Measurements from ENCODE around the gene TNFSF8.
A peak's percentile ranks its signal among the peaks of the same experiment; 100 is the strongest.

Gene TNFSF8

DNA sequence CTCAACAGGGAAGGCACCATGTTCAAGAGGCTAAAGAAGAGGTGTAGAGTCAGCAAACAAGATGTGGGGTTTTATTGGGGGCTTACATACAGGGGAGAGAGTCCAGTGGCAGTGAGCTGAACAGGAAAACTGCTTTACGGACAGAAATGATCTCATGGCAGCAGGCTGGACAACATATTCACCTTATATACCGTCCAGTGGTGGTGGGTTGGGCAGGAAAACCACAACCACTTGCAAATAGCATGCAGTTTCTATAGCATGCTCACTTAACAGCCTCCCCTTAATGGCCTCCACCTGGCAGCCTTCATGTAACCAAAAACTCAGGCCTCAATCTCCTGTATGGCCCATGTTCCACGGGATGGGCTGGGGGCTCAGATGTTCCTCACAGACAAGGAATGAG lies 5.4 kb downstream of the TNFSF8 start:
- Histone ChIP-seq H2AFZ (ENCODE audit: insufficient read depth, low read length, poor library complexity) (peak overlapping the region; percentile 31), H3K14ac (ENCODE audit: low read length) (peak overlapping the region; percentile 48), H2BK5ac (ENCODE audit: low read depth, low read length, poor library complexity) (peak overlapping the region; percentile 79), H3K9ac (ENCODE audit: low read length) (no peak overlapping the region), H2BK120ac (ENCODE audit: insufficient read depth, low read length, poor library complexity) (peak overlapping the region; percentile 87), H2BK12ac (ENCODE audit: low read length) (peak overlapping the region; percentile 61), H3K9me3 (ENCODE audit: insufficient read depth, low read depth, low read length) (peaks cover 1% of the 10 kb centered on the region), H2AK5ac (ENCODE audit: low read length) (peak overlapping the region; percentile 51), H3K79me1 (ENCODE audit: low read length) (peaks cover 17% of the 10 kb centered on the region), H4K12ac (ENCODE audit: low read depth, low read length) (no peak overlapping the region), H3K27ac (ENCODE audit: low read depth, low read length) (peak overlapping the region; percentile 82), H3K4ac (ENCODE audit: low read depth, low read length) (peak overlapping the region; percentile 46), H3K4me1 (ENCODE audit: control insufficient read depth in 1 of 2, insufficient read depth in 2 of 2, low read length in 2 of 2) (peaks cover 13 to 16% of the 10 kb centered on the region in 2 experiments), H3K27me3 (ENCODE audit: insufficient read depth, low read length) (no peaks in the 10 kb centered on the region), H3K23ac (ENCODE audit: low read length) (peak overlapping the region; percentile 58), H3K36me3 (ENCODE audit: control insufficient read depth in 1 of 2, insufficient read depth in 2 of 2, low read length in 2 of 2) (no peaks in the 10 kb centered on the region), H3K79me2 (ENCODE audit: control insufficient read depth, insufficient read depth, low read length, poor library complexity) (peaks cover 2% of the 10 kb centered on the region), H4K8ac (ENCODE audit: low read depth, low read length) (peak overlapping the region; percentile 62), H3K4me2 (ENCODE audit: low read length) (no peak overlapping the region), H3K4me3 (ENCODE audit: low read depth, low read length) (no peak overlapping the region), H4K91ac (ENCODE audit: low read depth, low read length) (peak overlapping the region; percentile 91), H3K18ac (ENCODE audit: low read length) (peak overlapping the region; percentile 51)
- DNase-seq: no peak
- WGBS (ENCODE audit: extremely low coverage, insufficient coverage, insufficient read length): no CpG with 5 or more reads among the region's 3 CpGs

DNA sequence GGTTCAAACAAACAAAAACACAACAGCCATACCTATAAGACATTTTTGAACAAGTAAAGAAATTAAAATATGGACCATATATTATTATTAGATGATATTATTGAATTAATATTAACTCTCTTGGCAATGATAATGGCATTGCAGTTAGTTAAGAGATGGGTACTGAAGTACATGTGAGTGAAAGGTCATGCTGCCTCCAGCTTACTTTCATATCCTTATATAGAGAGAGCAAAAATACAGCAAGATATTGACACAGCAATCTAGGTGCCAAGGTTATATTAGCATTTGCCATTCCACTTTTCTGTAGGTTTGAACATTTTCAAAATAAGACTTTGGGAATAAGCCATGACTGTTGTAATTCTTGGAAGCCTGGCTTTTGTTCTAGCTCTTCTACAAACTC lies 6.1 kb downstream of the TNFSF8 start:
- Histone ChIP-seq H3K9me3 (ENCODE audit: insufficient read depth, low read depth, low read length) (peaks cover 1% of the 10 kb centered on the region), H2BK12ac (ENCODE audit: low read length) (no peak overlapping the region), H3K27ac (ENCODE audit: low read depth, low read length) (no peak overlapping the region), H3K4ac (ENCODE audit: low read depth, low read length) (no peak overlapping the region), H2BK120ac (ENCODE audit: insufficient read depth, low read length, poor library complexity) (no peak overlapping the region), H3K36me3 (ENCODE audit: control insufficient read depth in 1 of 2, insufficient read depth in 2 of 2, low read length in 2 of 2) (no peaks in the 10 kb centered on the region), H2AFZ (ENCODE audit: insufficient read depth, low read length, poor library complexity) (no peak overlapping the region), H3K79me2 (ENCODE audit: control insufficient read depth, insufficient read depth, low read length, poor library complexity) (peaks cover 2% of the 10 kb centered on the region), H3K4me3 (ENCODE audit: low read depth, low read length) (no peak overlapping the region), H3K18ac (ENCODE audit: low read length) (no peak overlapping the region), H2AK5ac (ENCODE audit: low read length) (peak overlapping the region; percentile 51), H3K4me2 (ENCODE audit: low read length) (no peak overlapping the region), H3K9ac (ENCODE audit: low read length) (no peak overlapping the region), H4K12ac (ENCODE audit: low read depth, low read length) (no peak overlapping the region), H4K8ac (ENCODE audit: low read depth, low read length) (no peak overlapping the region), H3K14ac (ENCODE audit: low read length) (no peak overlapping the region), H4K91ac (ENCODE audit: low read depth, low read length) (peak overlapping the region; percentile 91), H3K79me1 (ENCODE audit: low read length) (peaks cover 17% of the 10 kb centered on the region), H2BK5ac (ENCODE audit: low read depth, low read length, poor library complexity) (peak overlapping the region; percentile 79), H3K27me3 (ENCODE audit: insufficient read depth, low read length) (no peaks in the 10 kb centered on the region), H3K4me1 (ENCODE audit: control insufficient read depth in 1 of 2, insufficient read depth in 2 of 2, low read length in 2 of 2) (peaks cover 13 to 16% of the 10 kb centered on the region in 2 experiments), H3K23ac (ENCODE audit: low read length) (no peak overlapping the region)
- DNase-seq: no peak

DNA sequence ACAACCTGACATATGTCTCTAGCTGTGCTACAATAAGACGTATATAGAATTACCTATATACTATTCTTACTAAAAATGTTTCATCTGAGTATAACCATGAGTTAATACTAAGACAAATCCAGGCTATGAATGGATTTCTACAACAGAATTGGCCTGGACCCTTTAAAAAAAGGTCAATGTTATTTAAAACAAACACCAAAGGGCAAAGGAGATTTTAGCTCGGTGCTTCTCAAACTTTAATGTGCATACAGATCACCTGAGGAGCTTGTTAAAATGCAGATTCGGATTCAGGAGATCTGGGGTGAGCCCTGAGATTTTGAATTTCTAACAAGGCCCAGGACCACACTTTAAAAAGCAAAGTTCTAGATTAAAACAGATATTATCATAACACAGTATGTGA lies 6.5 kb downstream of the TNFSF8 start:
- H2BK120ac ChIP-seq (ENCODE audit: insufficient read depth, low read length, poor library complexity): no peak overlapping the region
- H3K36me3 ChIP-seq (ENCODE audit: control insufficient read depth in 1 of 2, insufficient read depth in 2 of 2, low read length in 2 of 2): no peaks in the 10 kb centered on the region
- H3K27ac ChIP-seq (ENCODE audit: low read depth, low read length): no peak overlapping the region
- WGBS (ENCODE audit: extremely low coverage, insufficient coverage, insufficient read length): no CpG with 5 or more reads among the region's 3 CpGs
- no peak overlapping the region for H2BK5ac ChIP-seq (ENCODE audit: low read depth, low read length, poor library complexity)
- H3K27me3 ChIP-seq (ENCODE audit: insufficient read depth, low read length): no peaks in the 10 kb centered on the region
- no peak overlapping the region for H3K4me2 ChIP-seq (ENCODE audit: low read length)
- H3K18ac ChIP-seq (ENCODE audit: low read length): no peak overlapping the region
- H3K79me2 ChIP-seq (ENCODE audit: control insufficient read depth, insufficient read depth, low read length, poor library complexity): peaks cover 2% of the 10 kb centered on the region
- H3K79me1 ChIP-seq (ENCODE audit: low read length): peaks cover 17% of the 10 kb centered on the region
- H3K9ac ChIP-seq (ENCODE audit: low read length): no peak overlapping the region
- H4K8ac ChIP-seq (ENCODE audit: low read depth, low read length): no peak overlapping the region
- no peak overlapping the region for H3K4me3 ChIP-seq (ENCODE audit: low read depth, low read length)
- H3K23ac ChIP-seq (ENCODE audit: low read length): no peak overlapping the region
- no peak overlapping the region for H4K12ac ChIP-seq (ENCODE audit: low read depth, low read length)
- no peak overlapping the region for H4K91ac ChIP-seq (ENCODE audit: low read depth, low read length)
- H3K9me3 ChIP-seq (ENCODE audit: insufficient read depth, low read depth, low read length): peaks cover 1% of the 10 kb centered on the region
- no peak overlapping the region for H2AFZ ChIP-seq (ENCODE audit: insufficient read depth, low read length, poor library complexity)
- peaks cover 13 to 16% of the 10 kb centered on the region in 2 experiments for H3K4me1 ChIP-seq (ENCODE audit: control insufficient read depth in 1 of 2, insufficient read depth in 2 of 2, low read length in 2 of 2)
- H2AK5ac ChIP-seq (ENCODE audit: low read length): no peak overlapping the region
- H3K14ac ChIP-seq (ENCODE audit: low read length): no peak overlapping the region
- H3K4ac ChIP-seq (ENCODE audit: low read depth, low read length): no peak overlapping the region
- H2BK12ac ChIP-seq (ENCODE audit: low read length): no peak overlapping the region
- no peak for DNase-seq

DNA sequence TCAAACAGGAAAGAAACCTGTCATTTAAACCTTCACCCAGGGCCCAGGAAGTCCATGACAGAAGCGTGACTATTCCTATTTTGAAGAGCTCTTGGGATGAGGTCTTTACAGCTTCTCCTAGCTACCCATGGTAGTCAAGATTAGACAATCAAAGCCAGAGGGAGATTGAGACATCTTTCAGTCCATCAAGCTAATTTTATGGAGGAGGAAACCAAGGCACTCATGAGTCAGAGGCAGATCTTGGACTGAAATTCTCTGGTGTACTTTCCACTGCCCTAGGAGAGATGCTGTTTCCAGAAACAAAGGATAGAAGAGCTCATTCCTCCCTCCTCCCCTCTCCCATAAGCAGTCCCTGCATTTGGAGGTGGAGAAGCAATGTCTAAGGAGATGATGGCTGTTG lies 9.2 kb downstream of the TNFSF8 start:
- Histone ChIP-seq H3K4me1 (ENCODE audit: control insufficient read depth in 1 of 2, insufficient read depth in 2 of 2, low read length in 2 of 2) (peaks cover 12 to 14% of the 10 kb centered on the region in 2 experiments), H2AK5ac (ENCODE audit: low read length) (no peak overlapping the region), H3K23ac (ENCODE audit: low read length) (no peak overlapping the region), H4K8ac (ENCODE audit: low read depth, low read length) (no peak overlapping the region), H2BK120ac (ENCODE audit: insufficient read depth, low read length, poor library complexity) (no peak overlapping the region), H3K9ac (ENCODE audit: low read length) (no peak overlapping the region), H2BK12ac (ENCODE audit: low read length) (peak overlapping the region; percentile 63), H3K27ac (ENCODE audit: low read depth, low read length) (no peak overlapping the region), H3K36me3 (ENCODE audit: control insufficient read depth in 1 of 2, insufficient read depth in 2 of 2, low read length in 2 of 2) (no peaks in the 10 kb centered on the region), H3K18ac (ENCODE audit: low read length) (no peak overlapping the region), H3K79me2 (ENCODE audit: control insufficient read depth, insufficient read depth, low read length, poor library complexity) (peaks cover 2% of the 10 kb centered on the region), H3K4ac (ENCODE audit: low read depth, low read length) (no peak overlapping the region), H2AFZ (ENCODE audit: insufficient read depth, low read length, poor library complexity) (no peak overlapping the region), H3K4me3 (ENCODE audit: low read depth, low read length) (no peak overlapping the region), H4K12ac (ENCODE audit: low read depth, low read length) (no peak overlapping the region), H4K91ac (ENCODE audit: low read depth, low read length) (peak overlapping the region; percentile 38), H3K9me3 (ENCODE audit: insufficient read depth, low read depth, low read length) (peaks cover 1% of the 10 kb centered on the region), H3K14ac (ENCODE audit: low read length) (peak overlapping the region; percentile 32), H3K27me3 (ENCODE audit: insufficient read depth, low read length) (no peaks in the 10 kb centered on the region), H3K79me1 (ENCODE audit: low read length) (peaks cover 16% of the 10 kb centered on the region), H3K4me2 (ENCODE audit: low read length) (no peak overlapping the region), H2BK5ac (ENCODE audit: low read depth, low read length, poor library complexity) (no peak overlapping the region)
- no peak for DNase-seq
- WGBS (ENCODE audit: extremely low coverage, insufficient coverage, insufficient read length): no CpG with 5 or more reads among the region's 1 CpG
